Stimulated activated CD8-positive, alpha-beta memory T cell treated with anti-CD3 and anti-CD28 coated beads, Interleukin-2, amount 100 ng/mL, for 48 hours (primary cell): Measurements from ENCODE around the gene MLLT10.

ENCODE experiments used
- DNase-seq, 2 donors: peaks; one replicate each; pipeline ENCODE4 v3.0.0-alpha.2; 2020; ENCODE audit warnings: low read depth in 2 of 2

Gene MLLT10

GRCh38 chr10:21533467-21534279, at the start of gene MLLT10:
TSS of gene MLLT10 (plus strand) at chr10:21534232. CDS start at chr10:21534645, 413 bp downstream.
- DNase-seq = peak; percentile 85 to 89

GRCh38 chr10:21487416-21488180, 46.4 kb upstream of the MLLT10 start:
- no peak for DNase-seq

GRCh38 chr10:21488246-21488956, 45.6 kb upstream of the MLLT10 start:
- DNase-seq = no peak

- DNase-seq = no peak
Observed at GRCh38 chr10:21488957-21489446, 45.0 kb upstream of the MLLT10 start.

GRCh38 chr10:21490028-21490710, 43.9 kb upstream of the MLLT10 start:
- DNase-seq = no peak

- no peak for DNase-seq
Observed at GRCh38 chr10:21490711-21491105, 43.3 kb upstream of the MLLT10 start.

- DNase-seq = no peak
Observed at GRCh38 chr10:21492421-21492820, 41.6 kb upstream of the MLLT10 start.

- DNase-seq = no peak
Observed at GRCh38 chr10:21493784-21494183, 40.2 kb upstream of the MLLT10 start.

GRCh38 chr10:21494191-21495001, 39.6 kb upstream of the MLLT10 start:
- no peak for DNase-seq

- no peak for DNase-seq
Observed at GRCh38 chr10:21495002-21495751, 38.9 kb upstream of the MLLT10 start.

GRCh38 chr10:21495752-21496342, 38.2 kb upstream of the MLLT10 start:
- peak; percentile 77 to 78 for DNase-seq

GRCh38 chr10:21496343-21497176, 37.5 kb upstream of the MLLT10 start:
- peak in 1 of 2 donors; percentile 32 for DNase-seq

- peak in 1 of 2 donors; percentile 19 for DNase-seq
Observed at GRCh38 chr10:21497177-21497807, 36.7 kb upstream of the MLLT10 start.

GRCh38 chr10:21498377-21498776, 35.7 kb upstream of the MLLT10 start:
- DNase-seq = no peak

GRCh38 chr10:21498986-21499385, 35.0 kb upstream of the MLLT10 start:
- DNase-seq = no peak

GRCh38 chr10:21499701-21500577, 34.1 kb upstream of the MLLT10 start:
- DNase-seq = no peak

- DNase-seq = no peak
Observed at GRCh38 chr10:21500578-21500910, 33.5 kb upstream of the MLLT10 start.
